ENCODE data around the gene KRTAP9-9.

DNA sequence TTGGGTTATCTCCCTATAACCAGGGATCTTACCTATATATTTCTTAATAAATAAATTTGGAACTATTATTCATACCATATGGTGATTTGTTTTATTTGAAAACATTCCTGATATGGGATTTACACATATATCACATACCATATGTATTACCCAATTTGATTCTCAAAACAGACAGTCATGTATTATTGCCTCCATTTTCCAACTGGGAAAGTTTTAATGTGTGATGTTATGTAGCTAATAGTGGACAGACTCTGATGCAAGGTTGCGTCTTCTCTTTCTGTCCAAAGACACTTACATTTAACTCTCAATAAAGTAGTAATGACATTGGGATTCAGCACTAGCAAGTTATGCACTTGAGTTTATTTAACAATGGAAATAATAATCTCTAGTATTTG, 1.1 kb downstream of the KRTAP9-9 start:
- TF ChIP-seq, protein P1, sequence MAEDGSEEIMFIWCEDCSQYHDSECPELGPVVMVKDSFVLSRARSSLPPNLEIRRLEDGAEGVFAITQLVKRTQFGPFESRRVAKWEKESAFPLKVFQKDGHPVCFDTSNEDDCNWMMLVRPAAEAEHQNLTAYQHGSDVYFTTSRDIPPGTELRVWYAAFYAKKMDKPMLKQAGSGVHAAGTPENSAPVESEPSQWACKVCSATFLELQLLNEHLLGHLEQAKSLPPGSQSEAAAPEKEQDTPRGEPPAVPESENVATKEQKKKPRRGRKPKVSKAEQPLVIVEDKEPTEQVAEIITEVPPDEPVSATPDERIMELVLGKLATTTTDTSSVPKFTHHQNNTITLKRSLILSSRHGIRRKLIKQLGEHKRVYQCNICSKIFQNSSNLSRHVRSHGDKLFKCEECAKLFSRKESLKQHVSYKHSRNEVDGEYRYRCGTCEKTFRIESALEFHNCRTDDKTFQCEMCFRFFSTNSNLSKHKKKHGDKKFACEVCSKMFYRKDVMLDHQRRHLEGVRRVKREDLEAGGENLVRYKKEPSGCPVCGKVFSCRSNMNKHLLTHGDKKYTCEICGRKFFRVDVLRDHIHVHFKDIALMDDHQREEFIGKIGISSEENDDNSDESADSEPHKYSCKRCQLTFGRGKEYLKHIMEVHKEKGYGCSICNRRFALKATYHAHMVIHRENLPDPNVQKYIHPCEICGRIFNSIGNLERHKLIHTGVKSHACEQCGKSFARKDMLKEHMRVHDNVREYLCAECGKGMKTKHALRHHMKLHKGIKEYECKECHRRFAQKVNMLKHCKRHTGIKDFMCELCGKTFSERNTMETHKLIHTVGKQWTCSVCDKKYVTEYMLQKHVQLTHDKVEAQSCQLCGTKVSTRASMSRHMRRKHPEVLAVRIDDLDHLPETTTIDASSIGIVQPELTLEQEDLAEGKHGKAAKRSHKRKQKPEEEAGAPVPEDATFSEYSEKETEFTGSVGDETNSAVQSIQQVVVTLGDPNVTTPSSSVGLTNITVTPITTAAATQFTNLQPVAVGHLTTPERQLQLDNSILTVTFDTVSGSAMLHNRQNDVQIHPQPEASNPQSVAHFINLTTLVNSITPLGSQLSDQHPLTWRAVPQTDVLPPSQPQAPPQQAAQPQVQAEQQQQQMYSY (CRISPR knock-in tag; IDR thresholded peaks at IDR 0.05) = no peak
- TF ChIP-seq ZNF416 (CRISPR knock-in tag; IDR thresholded peaks at IDR 0.05) (no peak), JUN (CRISPR knock-in tag; IDR thresholded peaks at IDR 0.05) (no peak), SMAD4 (CRISPR knock-in tag; IDR thresholded peaks at IDR 0.05) (no peak), NFE2L1 (CRISPR knock-in tag; IDR thresholded peaks at IDR 0.05) (no peak)
- TF ChIP-seq, protein P2, sequence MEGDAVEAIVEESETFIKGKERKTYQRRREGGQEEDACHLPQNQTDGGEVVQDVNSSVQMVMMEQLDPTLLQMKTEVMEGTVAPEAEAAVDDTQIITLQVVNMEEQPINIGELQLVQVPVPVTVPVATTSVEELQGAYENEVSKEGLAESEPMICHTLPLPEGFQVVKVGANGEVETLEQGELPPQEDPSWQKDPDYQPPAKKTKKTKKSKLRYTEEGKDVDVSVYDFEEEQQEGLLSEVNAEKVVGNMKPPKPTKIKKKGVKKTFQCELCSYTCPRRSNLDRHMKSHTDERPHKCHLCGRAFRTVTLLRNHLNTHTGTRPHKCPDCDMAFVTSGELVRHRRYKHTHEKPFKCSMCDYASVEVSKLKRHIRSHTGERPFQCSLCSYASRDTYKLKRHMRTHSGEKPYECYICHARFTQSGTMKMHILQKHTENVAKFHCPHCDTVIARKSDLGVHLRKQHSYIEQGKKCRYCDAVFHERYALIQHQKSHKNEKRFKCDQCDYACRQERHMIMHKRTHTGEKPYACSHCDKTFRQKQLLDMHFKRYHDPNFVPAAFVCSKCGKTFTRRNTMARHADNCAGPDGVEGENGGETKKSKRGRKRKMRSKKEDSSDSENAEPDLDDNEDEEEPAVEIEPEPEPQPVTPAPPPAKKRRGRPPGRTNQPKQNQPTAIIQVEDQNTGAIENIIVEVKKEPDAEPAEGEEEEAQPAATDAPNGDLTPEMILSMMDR (IDR thresholded peaks at IDR 0.05) = no peak
- TF ChIP-seq, protein P3, sequence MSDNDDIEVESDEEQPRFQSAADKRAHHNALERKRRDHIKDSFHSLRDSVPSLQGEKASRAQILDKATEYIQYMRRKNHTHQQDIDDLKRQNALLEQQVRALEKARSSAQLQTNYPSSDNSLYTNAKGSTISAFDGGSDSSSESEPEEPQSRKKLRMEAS (CRISPR knock-in tag; IDR thresholded peaks at IDR 0.05) = no peak
- TF ChIP-seq, protein P4, sequence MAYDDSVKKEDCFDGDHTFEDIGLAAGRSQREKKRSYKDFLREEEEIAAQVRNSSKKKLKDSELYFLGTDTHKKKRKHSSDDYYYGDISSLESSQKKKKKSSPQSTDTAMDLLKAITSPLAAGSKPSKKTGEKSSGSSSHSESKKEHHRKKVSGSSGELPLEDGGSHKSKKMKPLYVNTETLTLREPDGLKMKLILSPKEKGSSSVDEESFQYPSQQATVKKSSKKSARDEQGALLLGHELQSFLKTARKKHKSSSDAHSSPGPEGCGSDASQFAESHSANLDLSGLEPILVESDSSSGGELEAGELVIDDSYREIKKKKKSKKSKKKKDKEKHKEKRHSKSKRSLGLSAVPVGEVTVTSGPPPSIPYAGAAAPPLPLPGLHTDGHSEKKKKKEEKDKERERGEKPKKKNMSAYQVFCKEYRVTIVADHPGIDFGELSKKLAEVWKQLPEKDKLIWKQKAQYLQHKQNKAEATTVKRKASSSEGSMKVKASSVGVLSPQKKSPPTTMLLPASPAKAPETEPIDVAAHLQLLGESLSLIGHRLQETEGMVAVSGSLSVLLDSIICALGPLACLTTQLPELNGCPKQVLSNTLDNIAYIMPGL (CRISPR knock-in tag; IDR thresholded peaks at IDR 0.05) = no peak

Data from WTC11 (cell line).